Keratinocyte (primary cell): ENCODE data around the gene CDH13. TPM values are rescaled to one million over a fixed set of nuclear protein-coding genes. Genes with fewer than 3 reads are reported as not detected.

ENCODE experiments used
- DNase-seq: peaks from one replicate; pipeline ENCODE4 v3.0.0-alpha.2; 2011; ENCODE audit warnings: low read depth, missing footprints, low spot score
- FAIRE-seq: peaks from 2 replicates; lab custom pipeline; 2011; peaks lifted over from hg19 to GRCh38; lab: Jason Lieb, UNC
- H2AFZ ChIP-seq: 2 replicates; pipeline ENCODE4 v1.6.0; 2012; ENCODE audit warnings: low read length, control low read depth, inconsistent platforms; ENCODE audit not compliant: control insufficient read depth
- H3K27ac ChIP-seq: 2 replicates; pipeline ENCODE4 v1.5.1; 2011; ENCODE audit warnings: low read length; ENCODE audit not compliant: control insufficient read depth, insufficient read depth
- H3K27me3 ChIP-seq: 3 replicates; pipeline ENCODE4 v1.6.0; 2011; ENCODE audit warnings: low read length; ENCODE audit not compliant: control insufficient read depth, insufficient read depth; ENCODE audit errors: extremely low read depth
- H3K36me3 ChIP-seq, 2 experiments: 2 replicates in 1 of 2; 3 replicates in 1 of 2; pipeline ENCODE4 v1.5.1; 2011; ENCODE audit warnings: low read length in 2 of 2, mild to moderate bottlenecking in 1 of 2; ENCODE audit not compliant: control insufficient read depth in 2 of 2, insufficient read depth in 2 of 2; ENCODE audit errors: extremely low read depth in 1 of 2
- H3K4me1 ChIP-seq: 3 replicates; pipeline ENCODE4 v1.5.1; 2011; ENCODE audit warnings: low read length; ENCODE audit not compliant: control insufficient read depth, insufficient read depth; ENCODE audit errors: extremely low read depth
- H3K4me2 ChIP-seq: 3 replicates; pipeline ENCODE4 v1.6.0; 2011; ENCODE audit warnings: low read depth, low read length; ENCODE audit not compliant: control insufficient read depth, insufficient read depth; ENCODE audit errors: extremely low read depth
- H3K4me3 ChIP-seq, 3 experiments: fragments of 200-600 bp in 1 of 3; sonication (generic) in 1 of 3; 2 replicates in 2 of 3; 3 replicates in 1 of 3; pipeline ENCODE4 v1.5.1; 2011 to 2016; ENCODE audit warnings: low read length in 3 of 3, mild to moderate bottlenecking in 3 of 3, control low read depth in 2 of 3, inconsistent platforms in 1 of 3, low read depth in 1 of 3, mixed read lengths in 1 of 3, mixed run types in 1 of 3, moderate library complexity in 1 of 3; ENCODE audit not compliant: control insufficient read depth in 2 of 3, insufficient read depth in 2 of 3; ENCODE audit errors: extremely low read depth in 1 of 3
- H3K79me2 ChIP-seq: 2 replicates; pipeline ENCODE4 v1.6.0; 2012; ENCODE audit warnings: low read length; ENCODE audit not compliant: control insufficient read depth, insufficient read depth
- H3K9ac ChIP-seq: 3 replicates; pipeline ENCODE4 v1.6.0; 2011; ENCODE audit warnings: low read length; ENCODE audit not compliant: control insufficient read depth, insufficient read depth; ENCODE audit errors: extremely low read depth
- H3K9me1 ChIP-seq: 3 replicates; pipeline ENCODE4 v1.6.0; 2011; ENCODE audit warnings: low read length; ENCODE audit not compliant: control insufficient read depth, insufficient read depth; ENCODE audit errors: extremely low read depth
- H3K9me3 ChIP-seq: 2 replicates; pipeline ENCODE4 v1.5.1; 2012; ENCODE audit warnings: low read depth, low read length; ENCODE audit not compliant: control insufficient read depth
- H4K20me1 ChIP-seq: 3 replicates; pipeline ENCODE4 v1.6.0; 2011; ENCODE audit warnings: low read length; ENCODE audit not compliant: control insufficient read depth, insufficient read depth; ENCODE audit errors: extremely low read depth
- EZH2 ChIP-seq: IDR thresholded peaks from one replicate; pipeline ENCODE4 v1.6.1; 2012; ENCODE audit warnings: inconsistent platforms, mild to moderate bottlenecking, low read length, moderate library complexity
- dilution Hi-C: fragments of 300-500 bp; cut with MboI; formaldehyde crosslinking; loops from one replicate; pipeline ENCODE4 v1.7.0; 2020; ENCODE audit warnings: low sequenced_read_pairs; ENCODE audit not compliant: extremely low pct_ligation_motif_present
- polyA plus RNA-seq, 5 experiments: library from polyadenylated mRNA; depleted of rRNA in 3 of 5; stranded (reverse) in 3 of 5; stranded (forward) in 1 of 5; unstranded in 1 of 5; fragments of >200 nt; gene quantifications; 1 replicate in 1 of 5; 2 replicates in 3 of 5; 3 replicates in 1 of 5; pipeline versions ENCODE4 v1.2.1 to v1.2.3, GENCODE V29; 2011 to 2012; ENCODE audit warnings: missing spikeins in 2 of 5, low read depth in 1 of 5, low replicate concordance in 1 of 5
- TF ChIP-seq, protein P1 (sequence below), 3 experiments: IDR thresholded peaks in 1 of 3; conservative IDR thresholded peaks in 1 of 3; optimal IDR thresholded peaks in 1 of 3; 2 replicates in 2 of 3; 3 replicates in 1 of 3; pipeline versions ENCODE3 to v1.5.1; 2011; ENCODE audit warnings: low read length in 3 of 3, mild to moderate bottlenecking in 3 of 3, moderate library complexity in 2 of 3, control low read depth in 1 of 3, inconsistent platforms in 1 of 3; ENCODE audit not compliant: insufficient read depth in 2 of 3; ENCODE audit errors: extremely low read depth in 1 of 3

Gene CDH13
- polyA plus RNA-seq, 1 donor (not counting 4 experiments of a cell fraction or from before 2014, with no cell fraction given) = 111 TPM

DNA sequence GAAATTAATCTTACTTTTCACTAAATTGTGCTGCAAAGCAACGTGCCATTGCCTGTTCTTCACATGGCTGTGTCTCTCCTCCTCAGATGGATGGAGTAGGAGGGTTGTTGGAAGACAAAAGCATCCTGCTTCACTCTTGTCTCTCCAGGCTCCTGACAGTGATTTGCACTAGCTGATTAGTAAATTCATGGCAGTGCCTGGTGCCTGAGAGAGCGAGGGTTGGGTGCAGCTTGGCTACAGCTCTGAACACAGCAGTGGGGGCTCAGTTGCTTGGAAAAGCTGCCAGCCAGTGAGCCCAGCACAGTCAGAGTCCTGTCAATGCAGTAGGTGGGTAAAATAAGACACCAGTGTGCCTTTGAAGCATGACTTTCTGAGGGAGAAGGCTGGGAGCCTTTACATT is 37.4 kb downstream of the CDH13 start:
- H4K20me1 ChIP-seq = no peaks in the 10 kb centered on the region
- H3K4me3 ChIP-seq = no peak overlapping the region
- H3K36me3 ChIP-seq = peaks cover 1 to 4% of the 10 kb centered on the region in 2 experiments
- H3K9me3 ChIP-seq = no peaks in the 10 kb centered on the region
- FAIRE-seq = no peak
- no peak overlapping the region for H3K9ac ChIP-seq
- dilution Hi-C loops = no loop called here
- DNase-seq = no peak
- no peak overlapping the region for H3K4me2 ChIP-seq
- peaks cover 10% of the 10 kb centered on the region for H3K4me1 ChIP-seq
- no peaks in the 10 kb centered on the region for H3K27me3 ChIP-seq
- H3K9me1 ChIP-seq = no peaks in the 10 kb centered on the region
- no peak overlapping the region for H2AFZ ChIP-seq
- no peak for TF ChIP-seq EZH2
- TF ChIP-seq, protein P1, sequence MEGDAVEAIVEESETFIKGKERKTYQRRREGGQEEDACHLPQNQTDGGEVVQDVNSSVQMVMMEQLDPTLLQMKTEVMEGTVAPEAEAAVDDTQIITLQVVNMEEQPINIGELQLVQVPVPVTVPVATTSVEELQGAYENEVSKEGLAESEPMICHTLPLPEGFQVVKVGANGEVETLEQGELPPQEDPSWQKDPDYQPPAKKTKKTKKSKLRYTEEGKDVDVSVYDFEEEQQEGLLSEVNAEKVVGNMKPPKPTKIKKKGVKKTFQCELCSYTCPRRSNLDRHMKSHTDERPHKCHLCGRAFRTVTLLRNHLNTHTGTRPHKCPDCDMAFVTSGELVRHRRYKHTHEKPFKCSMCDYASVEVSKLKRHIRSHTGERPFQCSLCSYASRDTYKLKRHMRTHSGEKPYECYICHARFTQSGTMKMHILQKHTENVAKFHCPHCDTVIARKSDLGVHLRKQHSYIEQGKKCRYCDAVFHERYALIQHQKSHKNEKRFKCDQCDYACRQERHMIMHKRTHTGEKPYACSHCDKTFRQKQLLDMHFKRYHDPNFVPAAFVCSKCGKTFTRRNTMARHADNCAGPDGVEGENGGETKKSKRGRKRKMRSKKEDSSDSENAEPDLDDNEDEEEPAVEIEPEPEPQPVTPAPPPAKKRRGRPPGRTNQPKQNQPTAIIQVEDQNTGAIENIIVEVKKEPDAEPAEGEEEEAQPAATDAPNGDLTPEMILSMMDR (optimal IDR thresholded peaks at IDR 0.05 in 1 of 3, IDR thresholded peaks at IDR 0.05 in 1 of 3, conservative IDR thresholded peaks at IDR 0.05 in 1 of 3; ENCODE audit: extremely low read depth in 1 of 3, insufficient read depth in 2 of 3, low read length in 3 of 3) = no peak
- H3K79me2 ChIP-seq = peaks cover 96% of the 10 kb centered on the region
- H3K27ac ChIP-seq = no peak overlapping the region

DNA sequence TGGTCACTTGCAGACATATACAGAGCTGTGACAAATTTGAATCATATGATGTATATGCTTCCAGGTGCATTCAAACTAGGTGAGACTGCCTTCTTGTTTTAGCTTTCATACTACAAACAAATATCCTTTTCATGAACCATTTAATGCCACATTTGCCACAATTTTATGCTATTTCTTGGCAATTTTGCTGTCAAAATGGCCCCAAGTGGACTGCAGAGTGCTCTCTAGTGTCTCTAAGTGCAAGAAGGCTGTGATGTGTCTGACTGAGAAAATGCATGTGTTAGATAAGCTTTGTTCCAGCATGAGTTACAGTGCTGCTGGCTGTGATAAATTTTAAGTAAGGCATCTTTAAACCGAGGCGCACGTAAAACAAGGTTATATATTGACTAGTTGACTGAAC is 38.3 kb downstream of the CDH13 start:
- Histone ChIP-seq H3K4me2 (no peak overlapping the region), H3K9me3 (no peaks in the 10 kb centered on the region), H2AFZ (no peak overlapping the region), H3K27me3 (no peaks in the 10 kb centered on the region), H3K4me1 (peaks cover 5% of the 10 kb centered on the region), H3K79me2 (peaks cover 95% of the 10 kb centered on the region), H3K9me1 (no peaks in the 10 kb centered on the region), H3K9ac (no peak overlapping the region), H3K4me3 (no peak overlapping the region), H3K27ac (no peak overlapping the region), H3K36me3 (peaks cover 1 to 4% of the 10 kb centered on the region in 2 experiments), H4K20me1 (no peaks in the 10 kb centered on the region)
- dilution Hi-C loops = no loop called here
- FAIRE-seq (peak; percentile 13), DNase-seq (no peak)
- TF ChIP-seq EZH2 = no peak
- TF ChIP-seq, protein P1 (optimal IDR thresholded peaks at IDR 0.05 in 1 of 3, IDR thresholded peaks at IDR 0.05 in 1 of 3, conservative IDR thresholded peaks at IDR 0.05 in 1 of 3; ENCODE audit: extremely low read depth in 1 of 3, insufficient read depth in 2 of 3, low read length in 3 of 3) = no peak
